ENCODE measurements around the gene LENEP.
A peak's percentile ranks its signal among the peaks of the same experiment; 100 is the strongest.

Gene LENEP

GRCh38 chr1:155001425-155001674, 8.0 kb downstream of the LENEP start:
- no peak for DNase-seq (ENCODE audit: low read depth)
- TF ChIP-seq, protein P1, sequence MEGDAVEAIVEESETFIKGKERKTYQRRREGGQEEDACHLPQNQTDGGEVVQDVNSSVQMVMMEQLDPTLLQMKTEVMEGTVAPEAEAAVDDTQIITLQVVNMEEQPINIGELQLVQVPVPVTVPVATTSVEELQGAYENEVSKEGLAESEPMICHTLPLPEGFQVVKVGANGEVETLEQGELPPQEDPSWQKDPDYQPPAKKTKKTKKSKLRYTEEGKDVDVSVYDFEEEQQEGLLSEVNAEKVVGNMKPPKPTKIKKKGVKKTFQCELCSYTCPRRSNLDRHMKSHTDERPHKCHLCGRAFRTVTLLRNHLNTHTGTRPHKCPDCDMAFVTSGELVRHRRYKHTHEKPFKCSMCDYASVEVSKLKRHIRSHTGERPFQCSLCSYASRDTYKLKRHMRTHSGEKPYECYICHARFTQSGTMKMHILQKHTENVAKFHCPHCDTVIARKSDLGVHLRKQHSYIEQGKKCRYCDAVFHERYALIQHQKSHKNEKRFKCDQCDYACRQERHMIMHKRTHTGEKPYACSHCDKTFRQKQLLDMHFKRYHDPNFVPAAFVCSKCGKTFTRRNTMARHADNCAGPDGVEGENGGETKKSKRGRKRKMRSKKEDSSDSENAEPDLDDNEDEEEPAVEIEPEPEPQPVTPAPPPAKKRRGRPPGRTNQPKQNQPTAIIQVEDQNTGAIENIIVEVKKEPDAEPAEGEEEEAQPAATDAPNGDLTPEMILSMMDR (conservative IDR thresholded peaks at IDR 0.05; ENCODE audit: low read length): no peak
- H3K4me3 ChIP-seq (ENCODE audit: low read length): peak overlapping the region; percentile 86

DNA sequence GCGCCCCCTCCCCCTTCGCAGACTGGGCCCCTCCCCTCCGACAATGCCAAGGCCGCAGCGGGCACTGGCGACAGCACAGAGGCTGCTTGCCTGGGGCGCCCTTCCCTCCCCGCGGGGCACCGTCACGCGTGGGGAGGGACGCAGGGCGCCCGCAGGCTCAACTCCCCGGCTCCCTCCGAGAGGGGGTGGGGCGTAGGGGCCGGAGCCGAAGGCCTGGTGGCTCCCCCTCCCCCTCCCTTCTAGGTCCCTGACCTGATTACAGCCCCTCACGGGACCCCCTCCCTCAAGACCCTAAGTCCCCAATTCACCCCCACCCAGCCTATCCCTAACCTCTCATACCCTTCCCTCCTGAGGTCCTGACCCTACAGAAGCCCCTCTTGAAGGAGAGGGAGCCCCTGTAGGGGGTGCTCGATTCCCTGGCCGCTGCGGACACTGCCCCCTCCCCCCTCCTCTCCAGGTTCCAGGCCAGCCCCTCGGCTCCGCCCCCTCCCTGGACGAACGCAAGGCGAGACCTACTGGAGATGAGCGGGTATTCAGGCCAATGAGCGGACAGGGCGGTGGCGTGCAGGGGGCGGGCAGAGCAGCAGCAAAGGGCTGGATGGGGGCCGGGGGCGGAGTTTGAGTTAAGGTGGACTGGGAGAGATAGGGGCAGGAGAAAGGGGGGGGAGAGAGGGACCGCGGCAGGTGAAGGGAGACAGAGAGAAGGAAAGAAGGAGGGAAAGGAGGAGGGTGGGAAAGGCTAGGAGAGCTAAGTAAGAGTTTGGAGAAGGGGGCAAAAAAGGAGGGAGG, 8.5 kb downstream of the LENEP start:
- H3K4me3 ChIP-seq (ENCODE audit: low read length): peak overlapping the region; percentile 96
- peak; percentile 98 for DNase-seq (ENCODE audit: low read depth)
- TF ChIP-seq, protein P1 (conservative IDR thresholded peaks at IDR 0.05; ENCODE audit: low read length): peak; percentile 50

DNA sequence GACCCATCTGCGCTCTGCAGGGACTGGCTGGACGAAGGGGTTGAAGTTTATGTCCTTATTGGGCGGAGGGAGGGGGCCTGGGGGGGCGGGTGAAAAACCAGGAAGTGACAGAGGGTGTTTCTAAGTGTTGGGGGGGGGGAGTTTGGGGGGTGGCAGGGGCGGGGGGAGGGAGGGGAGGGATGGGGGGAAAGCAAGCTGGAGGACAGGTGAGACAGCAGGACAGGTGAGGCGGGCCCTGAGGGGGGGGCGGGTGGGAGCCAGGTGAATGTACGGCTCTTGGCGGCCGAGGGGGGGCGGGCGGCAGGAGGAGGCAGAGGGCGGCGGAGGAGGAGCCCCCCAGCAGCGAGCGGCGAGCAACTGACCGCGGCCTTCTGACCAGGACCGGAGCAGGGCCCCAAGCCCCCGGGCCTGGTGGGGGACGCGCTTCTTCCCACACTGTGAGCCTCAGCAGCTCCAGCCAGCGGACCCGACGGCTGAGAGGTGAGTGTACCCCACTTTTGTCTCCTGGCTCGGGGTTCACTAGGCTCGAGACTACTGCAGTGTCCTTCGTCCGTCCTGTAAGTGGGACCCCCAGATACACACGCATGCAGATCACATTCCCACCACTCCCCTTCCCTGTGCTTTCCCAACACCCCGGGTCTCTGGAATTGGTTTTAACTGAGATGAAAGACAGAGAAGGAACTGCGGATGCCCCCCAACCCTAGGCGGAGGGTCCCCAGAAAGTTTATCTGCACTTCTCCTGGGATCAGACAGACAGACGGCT, 9.3 kb downstream of the LENEP start, which contains the start of gene ZBTB7B:
Gene ZBTB7B, plus strand, starts transcription at position 339 of the 763 bp plus-strand sequence. CDS start 11,859 bp downstream, outside the sequence.
- H3K4me3 ChIP-seq (ENCODE audit: low read length): peak within 1 kb of the TSS; percentile 96
- TF ChIP-seq, protein P1 (conservative IDR thresholded peaks at IDR 0.05; ENCODE audit: low read length): 0 out of 2 replicates have a peak, but pooled peaks have one; percentile 5
- no peak for DNase-seq (ENCODE audit: low read depth)

- TF ChIP-seq, protein P1 (conservative IDR thresholded peaks at IDR 0.05; ENCODE audit: low read length): no peak
- no peak for DNase-seq (ENCODE audit: low read depth)
- H3K4me3 ChIP-seq (ENCODE audit: low read length): peak overlapping the region; percentile 96
Observed at GRCh38 chr1:155003227-155003765, 9.9 kb downstream of the LENEP start.

DNA sequence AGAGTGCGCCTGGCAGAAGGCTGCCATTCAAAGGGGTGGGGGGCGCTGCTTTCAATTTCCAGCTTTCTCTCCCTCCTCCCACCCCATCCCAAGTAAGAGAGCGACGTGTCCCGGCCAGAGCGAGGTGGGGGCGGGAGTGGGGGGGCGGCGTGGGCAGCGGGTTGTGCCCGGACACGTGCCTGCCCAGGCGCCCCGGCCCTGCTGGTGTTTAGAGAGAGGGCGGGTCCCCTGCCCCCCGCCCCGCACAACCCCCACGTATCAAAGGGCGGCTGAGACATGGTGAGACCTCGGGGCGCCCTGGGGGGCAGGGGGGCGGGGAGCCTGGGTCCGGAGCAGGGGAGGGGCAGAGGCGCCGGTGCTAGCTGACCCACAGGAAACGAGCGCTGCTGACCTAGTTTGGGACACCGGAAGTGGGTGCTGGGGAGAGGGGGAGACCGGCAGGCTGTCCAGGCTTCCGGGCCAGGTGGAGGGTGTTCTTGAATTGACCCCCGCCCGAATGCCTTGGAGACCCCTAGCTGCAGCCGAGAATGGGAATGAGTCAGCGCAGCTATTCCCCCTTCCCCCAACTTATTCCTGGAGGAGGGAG, 10.5 kb downstream of the LENEP start:
- TF ChIP-seq, protein P1 (conservative IDR thresholded peaks at IDR 0.05; ENCODE audit: low read length): no peak
- DNase-seq (ENCODE audit: low read depth): peak; percentile 53
- H3K4me3 ChIP-seq (ENCODE audit: low read length): peak overlapping the region; percentile 96

DNA sequence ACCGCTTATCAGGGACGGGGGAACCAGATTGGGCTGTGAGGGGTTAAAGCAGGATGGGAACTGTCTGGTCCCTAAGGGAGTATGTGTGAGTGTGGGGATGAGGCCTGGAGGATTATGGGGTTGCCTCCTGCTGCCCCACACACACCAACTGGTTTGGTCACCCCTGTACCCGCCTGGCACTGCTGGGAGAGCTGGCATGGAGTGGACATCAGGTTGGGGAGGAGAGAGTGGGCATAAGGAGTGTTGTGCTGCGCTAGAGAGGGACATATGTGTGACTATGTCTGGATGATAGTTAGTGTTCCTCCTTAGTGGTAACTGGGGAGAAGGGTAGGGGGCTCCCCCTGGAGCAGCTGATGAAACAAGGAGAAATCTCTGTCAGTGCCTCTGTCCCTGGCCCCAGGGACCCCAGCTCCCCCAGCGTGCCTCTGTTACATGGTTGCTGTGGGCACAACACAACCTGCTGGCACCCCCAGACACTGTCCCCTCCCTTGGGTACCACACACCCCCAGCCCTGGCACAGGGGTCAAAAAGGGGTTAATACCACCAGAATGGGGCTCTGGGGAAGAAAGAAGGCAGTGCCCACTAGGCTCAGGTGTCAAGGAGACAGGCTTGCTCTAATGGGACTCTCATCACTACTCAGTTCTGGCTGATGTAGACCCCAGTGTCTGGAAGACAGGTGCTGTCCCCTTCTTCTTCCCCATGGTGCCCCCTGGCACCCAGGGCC, 11.1 kb downstream of the LENEP start:
- TF ChIP-seq, protein P1 (conservative IDR thresholded peaks at IDR 0.05; ENCODE audit: low read length): no peak
- no peak for DNase-seq (ENCODE audit: low read depth)
- H3K4me3 ChIP-seq (ENCODE audit: low read length): peak overlapping the region; percentile 96
